Measurements from ENCODE around the gene MAZ.
"Not testable (repeated sequence)": the region's sequence is repeated elsewhere in the genome, so short reads cannot be mapped to it uniquely, and the experiment has no call there.

MAZ gene

GRCh38 chr16:29825145-29826044 lies 19.1 kb downstream of the MAZ start:
- no peak for DNase-seq

GRCh38 chr16:29826342-29826695 lies 20.0 kb downstream of the MAZ start:
- DNase-seq, result no peak

GRCh38 chr16:29830774-29831173 lies 24.4 kb downstream of the MAZ start:
- DNase-seq, result no peak

GRCh38 chr16:29831490-29831889 lies 25.2 kb downstream of the MAZ start:
- DNase-seq, result no peak

GRCh38 chr16:29833219-29833618 lies 26.9 kb downstream of the MAZ start:
- DNase-seq, result not testable (repeated sequence)

GRCh38 chr16:29834079-29834478 lies 27.8 kb downstream of the MAZ start:
- no peak for DNase-seq

GRCh38 chr16:29835926-29836325 lies 29.6 kb downstream of the MAZ start:
- no peak for DNase-seq

GRCh38 chr16:29836623-29837022 lies 30.3 kb downstream of the MAZ start:
- no peak for DNase-seq

- DNase-seq, result no peak
These were observed 31.5 kb downstream of the MAZ start for GRCh38 chr16:29837841-29838240.

GRCh38 chr16:29839822-29840221 lies 33.5 kb downstream of the MAZ start:
- no peak for DNase-seq

GRCh38 chr16:29840240-29840639 lies 33.9 kb downstream of the MAZ start:
- no peak for DNase-seq

- no peak for DNase-seq
These were observed 35.3 kb downstream of the MAZ start for GRCh38 chr16:29841631-29842030.

- no peak for DNase-seq
These were observed 36.5 kb downstream of the MAZ start for GRCh38 chr16:29842732-29843346.

- no peak for DNase-seq
These were observed 37.6 kb downstream of the MAZ start for GRCh38 chr16:29843931-29844330.

GRCh38 chr16:29844575-29845331 lies 38.4 kb downstream of the MAZ start:
- no peak for DNase-seq

- no peak for DNase-seq
These were observed 39.3 kb downstream of the MAZ start for GRCh38 chr16:29845656-29846055.

- peak; percentile 18 for DNase-seq
These were observed 42.3 kb downstream of the MAZ start for GRCh38 chr16:29848420-29849297.

- no peak for DNase-seq
These were observed 43.2 kb downstream of the MAZ start for GRCh38 chr16:29849505-29849904.

- DNase-seq, result no peak
These were observed 44.7 kb downstream of the MAZ start for GRCh38 chr16:29850998-29851397.

GRCh38 chr16:29852654-29853053 lies 46.3 kb downstream of the MAZ start:
- no peak for DNase-seq

- no peak for DNase-seq
These were observed 48.3 kb downstream of the MAZ start for GRCh38 chr16:29854520-29855100.

GRCh38 chr16:29857133-29857760 lies 50.9 kb downstream of the MAZ start:
- DNase-seq, result no peak
